GM21390 (cell line): ENCODE data around the gene KRT83.
"Not testable (repeated sequence)": the region's sequence is repeated elsewhere in the genome, so short reads cannot be mapped to it uniquely, and the experiment has no call there.

Experiments used
- ATAC-seq: cut with Tn5 transposase; IDR thresholded peaks from one replicate; pipeline ENCODE4 v1.9.1; 2021; ENCODE audit not compliant: unreplicated experiment

Gene KRT83

GRCh38 chr12:52312086-52312485, 9.1 kb downstream of the KRT83 start:
- ATAC-seq: no peak

GRCh38 chr12:52311285-52311648, 9.9 kb downstream of the KRT83 start:
- no peak for ATAC-seq

- ATAC-seq: no peak
Observed at GRCh38 chr12:52310622-52311284, 10.4 kb downstream of the KRT83 start.

GRCh38 chr12:52308806-52309425, 12.3 kb downstream of the KRT83 start:
- no peak for ATAC-seq

- no peak for ATAC-seq
Observed at GRCh38 chr12:52307836-52308805, 13.1 kb downstream of the KRT83 start.

GRCh38 chr12:52306731-52307130, 14.5 kb downstream of the KRT83 start:
- ATAC-seq: no peak

GRCh38 chr12:52305921-52306705, 15.1 kb downstream of the KRT83 start:
- no peak for ATAC-seq

- peak; percentile 88 for ATAC-seq
Observed at GRCh38 chr12:52304941-52305411, 16.2 kb downstream of the KRT83 start.

- not testable (repeated sequence) for ATAC-seq
Observed at GRCh38 chr12:52302242-52302914, 18.8 kb downstream of the KRT83 start.

- ATAC-seq: not testable (repeated sequence)
Observed at GRCh38 chr12:52301721-52302120, 19.5 kb downstream of the KRT83 start.

GRCh38 chr12:52300796-52301691, 20.2 kb downstream of the KRT83 start:
- ATAC-seq: no peak

- ATAC-seq: no peak
Observed at GRCh38 chr12:52298677-52299190, 22.5 kb downstream of the KRT83 start.

GRCh38 chr12:52296572-52297215, 24.5 kb downstream of the KRT83 start:
- ATAC-seq: no peak

GRCh38 chr12:52295663-52296062, 25.5 kb downstream of the KRT83 start:
- ATAC-seq: no peak

- no peak for ATAC-seq
Observed at GRCh38 chr12:52294803-52295202, 26.4 kb downstream of the KRT83 start.

- no peak for ATAC-seq
Observed at GRCh38 chr12:52293926-52294325, 27.3 kb downstream of the KRT83 start.

- no peak for ATAC-seq
Observed at GRCh38 chr12:52291267-52291935, 29.8 kb downstream of the KRT83 start, which contains the start of gene KRT81. Gene KRT81 (minus strand): TSS chr12:52291534. CDS start chr12:52291465, 69 bp downstream.
